GM18858 (cell line): ENCODE results near the gene CCBE1.
"Not testable (repeated sequence)": the region's sequence is repeated elsewhere in the genome, so short reads cannot be mapped to it uniquely, and the experiment has no call there.

Experiments
- ATAC-seq: cut with Tn5 transposase; IDR thresholded peaks from one replicate; pipeline ENCODE4 v1.9.1; 2021; ENCODE audit not compliant: unreplicated experiment

Gene CCBE1

DNA sequence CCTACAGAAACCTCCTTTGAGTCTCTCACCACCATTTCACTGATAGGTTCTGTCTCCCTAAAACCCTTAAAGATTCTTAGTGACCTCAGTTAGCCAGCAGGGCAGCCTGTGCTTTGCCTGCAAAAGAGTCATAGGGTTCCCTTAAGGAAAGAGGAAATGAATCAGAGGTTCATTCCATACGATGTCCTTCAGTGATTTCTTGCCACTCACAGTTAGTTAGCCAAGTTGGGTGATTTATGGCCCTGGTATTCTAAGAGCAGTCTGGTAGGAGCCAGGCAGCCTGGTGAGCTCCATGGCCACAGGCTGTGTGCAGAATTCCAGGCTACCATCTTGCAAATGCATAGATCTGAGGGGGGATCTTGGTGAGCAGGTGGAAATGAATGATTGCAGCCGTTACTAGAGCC, 18.7 kb upstream of the CCBE1 start:
- ATAC-seq, result no peak

DNA sequence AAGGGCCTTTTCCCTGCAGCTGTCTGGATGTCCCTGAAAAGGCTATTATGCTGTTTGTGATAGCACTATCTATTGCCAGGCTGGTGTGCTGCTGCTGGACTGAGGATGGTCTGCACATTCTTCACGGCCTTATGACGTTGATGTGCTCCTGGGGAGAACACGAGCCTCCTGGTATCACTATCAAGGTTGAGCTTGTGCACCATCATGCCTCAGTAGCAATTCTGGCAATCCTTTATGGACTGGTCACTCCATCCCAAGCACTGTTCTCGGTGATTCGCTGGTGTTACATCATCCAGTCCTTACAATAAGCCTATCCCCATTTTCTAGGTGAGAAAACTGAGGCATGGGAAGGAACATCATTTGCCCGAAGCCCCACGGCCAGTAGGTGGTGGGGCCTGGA, 18.2 kb upstream of the CCBE1 start:
- ATAC-seq, result no peak

DNA sequence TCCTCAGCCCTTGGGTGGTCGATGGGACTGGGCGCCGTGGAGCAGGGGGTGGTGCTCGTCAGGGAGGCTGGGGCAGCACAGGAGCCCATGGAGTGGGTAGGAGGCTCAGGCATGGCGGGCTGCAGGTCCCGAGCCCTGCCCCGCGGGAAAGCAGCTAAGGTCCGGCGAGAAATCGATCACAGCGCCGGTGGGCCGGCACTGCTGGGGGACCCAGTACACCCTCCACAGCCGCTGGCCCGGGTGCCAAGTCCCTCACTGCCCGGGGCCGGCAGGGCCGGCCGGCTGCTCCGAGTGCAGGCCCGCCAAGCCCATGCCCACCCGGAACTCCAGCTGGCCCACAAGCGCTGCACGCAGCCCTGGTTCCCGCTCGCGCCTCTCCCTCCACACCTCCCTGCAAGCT, 16.9 kb upstream of the CCBE1 start:
- ATAC-seq, result not testable (repeated sequence)

DNA sequence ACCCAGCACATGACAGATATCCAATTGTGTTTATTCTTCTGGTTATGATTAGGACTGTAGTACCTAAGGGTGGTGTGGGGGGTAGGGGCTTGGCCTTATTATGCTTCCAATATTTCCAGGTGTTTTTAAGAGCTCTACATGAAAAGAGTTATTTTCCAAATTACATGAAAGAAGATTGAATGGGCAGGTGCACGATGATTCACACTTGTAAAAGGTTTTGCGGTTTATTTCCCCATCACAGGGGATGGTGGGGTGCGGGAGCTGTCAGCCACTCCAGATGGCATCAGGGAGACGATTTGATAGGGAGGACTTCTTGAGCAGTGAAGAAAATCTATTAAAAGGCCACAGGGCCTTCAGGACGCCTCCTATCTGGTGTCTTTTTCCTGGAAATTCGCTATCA, 15.1 kb upstream of the CCBE1 start:
- ATAC-seq, result no peak

DNA sequence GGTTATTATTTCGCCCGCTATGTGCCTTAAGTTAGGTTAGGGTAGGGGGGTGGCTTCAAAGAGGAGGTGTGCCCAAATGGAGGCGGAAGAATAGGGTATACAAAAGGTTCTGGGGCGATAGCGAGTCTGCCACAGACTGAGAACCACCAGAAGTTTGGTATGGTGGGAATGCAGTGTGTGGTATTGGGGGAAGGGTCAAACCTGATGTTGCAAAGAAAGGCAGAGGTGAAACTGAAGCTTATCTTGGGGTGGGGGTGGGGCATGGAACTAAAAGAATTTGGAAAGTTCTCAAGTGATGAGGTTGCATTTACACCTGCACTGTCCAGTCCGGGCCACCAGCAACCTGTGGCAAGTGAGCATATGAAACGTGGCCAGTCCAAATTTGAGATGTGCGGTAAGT, 11.8 kb upstream of the CCBE1 start:
- no peak for ATAC-seq

DNA sequence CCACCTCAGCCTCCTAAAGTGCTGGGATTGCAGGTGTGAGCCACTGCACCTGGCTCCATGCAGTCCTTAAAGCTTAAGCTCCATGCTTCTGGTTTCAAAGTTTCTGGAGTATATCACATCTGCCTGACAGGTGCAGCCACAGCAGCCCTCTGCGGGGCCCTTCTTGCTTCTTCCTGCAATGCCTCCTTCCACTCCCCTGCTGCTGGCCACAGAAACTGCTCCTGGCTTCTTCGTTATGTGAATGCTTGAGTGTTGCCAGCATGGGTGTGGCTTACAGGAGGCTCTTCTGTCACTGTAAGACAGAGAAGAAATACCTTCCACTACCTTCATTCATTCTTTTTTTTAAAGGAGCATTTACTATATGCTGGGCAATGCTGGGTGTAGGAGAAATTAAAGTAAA, 10.1 kb upstream of the CCBE1 start:
- ATAC-seq, result no peak

GRCh38 chr18:59706499-59706898, 9.3 kb upstream of the CCBE1 start:
- ATAC-seq, result no peak

- ATAC-seq, result no peak
Measured at GRCh38 chr18:59705145-59705544, 7.9 kb upstream of the CCBE1 start.

DNA sequence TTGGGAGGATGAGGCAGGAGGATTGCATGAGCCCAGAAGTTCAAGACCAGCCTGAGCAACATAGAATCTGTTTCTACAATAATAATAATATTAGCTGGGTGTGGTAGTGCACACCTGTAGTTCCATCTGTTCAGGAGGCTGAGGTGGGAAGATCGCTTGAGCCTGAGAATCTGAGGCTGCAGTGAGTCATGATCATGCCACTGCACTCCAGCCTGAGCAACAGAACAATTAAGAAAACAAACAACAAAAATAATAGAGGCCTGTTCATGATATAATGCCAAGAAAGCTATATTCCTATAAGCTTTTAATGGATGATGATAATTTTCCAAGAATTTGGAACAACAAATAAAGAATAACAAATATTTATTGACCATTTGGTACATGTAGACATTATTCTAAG, 6.9 kb upstream of the CCBE1 start:
- ATAC-seq, result no peak

DNA sequence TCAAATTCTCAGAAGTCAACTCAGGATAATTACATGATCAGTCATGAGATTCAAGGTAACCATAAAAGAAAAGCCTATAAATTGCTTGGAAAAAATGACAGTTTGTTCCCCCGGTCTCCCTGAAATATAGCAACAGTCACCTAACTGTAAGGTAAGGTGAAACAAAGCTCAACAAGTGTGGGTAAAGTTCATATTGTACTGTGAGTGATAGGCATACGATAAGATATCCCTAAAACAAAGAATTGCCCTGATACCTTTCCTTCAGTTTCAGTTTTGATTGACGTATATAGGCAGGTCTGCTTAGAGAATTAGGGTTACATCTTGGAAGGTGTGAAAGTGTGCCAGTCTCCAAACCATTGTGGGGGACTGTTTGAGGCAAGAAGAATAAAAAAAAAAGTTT, 4.0 kb upstream of the CCBE1 start:
- ATAC-seq, result no peak

DNA sequence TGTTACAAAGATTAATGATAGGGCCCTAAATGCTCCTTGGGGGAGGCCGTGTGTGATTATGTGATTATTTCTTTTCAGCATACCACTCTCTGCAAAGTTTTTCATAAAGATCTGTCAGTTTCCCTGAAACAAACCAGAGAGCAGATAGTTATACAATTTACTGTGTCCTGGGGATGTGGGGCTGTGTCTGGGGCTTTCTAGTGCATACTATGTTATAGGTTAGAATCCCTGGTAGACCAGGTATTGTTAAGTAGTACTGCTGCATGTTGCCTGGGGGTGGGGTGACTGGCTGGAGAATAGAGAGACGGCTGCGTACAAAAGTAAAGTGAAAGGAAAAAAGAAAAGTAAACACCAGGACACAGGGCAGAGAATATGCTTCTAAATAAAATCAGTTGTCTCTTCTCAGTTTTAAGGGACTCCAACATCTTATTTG, 3.3 kb upstream of the CCBE1 start:
- no peak for ATAC-seq

GRCh38 chr18:59699750-59700534, 2.7 kb upstream of the CCBE1 start:
- ATAC-seq, result no peak

DNA sequence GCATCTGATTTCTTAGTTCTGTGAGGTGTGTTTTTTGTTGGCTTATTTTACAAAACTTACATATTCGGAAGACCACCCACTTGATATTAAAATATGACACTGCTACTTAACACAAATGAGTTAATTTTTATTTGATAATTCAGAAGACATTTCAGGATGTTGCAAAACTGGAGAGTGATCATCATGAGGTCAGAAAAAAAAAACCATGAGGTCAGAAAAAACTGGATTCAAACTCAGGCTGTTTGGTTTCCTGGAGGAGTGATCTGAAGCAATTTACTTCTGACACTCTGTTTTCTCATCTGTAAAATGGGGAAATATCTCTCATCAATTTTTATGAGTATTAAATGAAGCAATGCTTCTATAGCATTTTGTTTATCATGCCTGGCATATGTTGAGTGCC, 1.8 kb upstream of the CCBE1 start:
- ATAC-seq, result no peak

GRCh38 chr18:59696311-59697235, 650 bp downstream of the CCBE1 start:
- peak; percentile 30 for ATAC-seq

GRCh38 chr18:59695551-59695950, 1.7 kb downstream of the CCBE1 start:
- no peak for ATAC-seq

- no peak for ATAC-seq
Measured at GRCh38 chr18:59694824-59695223, 2.4 kb downstream of the CCBE1 start.

DNA sequence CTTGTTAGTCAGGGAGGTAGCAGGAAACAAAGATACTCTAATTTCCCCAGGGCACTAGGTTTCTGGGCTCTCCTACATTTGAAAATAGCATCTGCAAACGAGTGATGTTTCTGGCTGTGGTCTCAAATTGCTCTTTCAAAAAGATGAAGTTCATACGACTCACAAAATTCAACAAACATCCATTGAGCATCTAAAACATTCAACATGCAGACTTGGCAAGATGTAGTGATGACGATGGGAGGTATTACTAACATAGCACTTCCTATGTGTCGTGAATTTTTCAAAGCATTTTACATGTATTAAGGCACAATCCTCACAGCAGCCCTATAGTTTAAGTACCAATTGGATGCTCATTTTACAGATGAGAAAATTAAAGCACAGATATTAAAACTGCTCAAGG, 5.2 kb downstream of the CCBE1 start:
- no peak for ATAC-seq

DNA sequence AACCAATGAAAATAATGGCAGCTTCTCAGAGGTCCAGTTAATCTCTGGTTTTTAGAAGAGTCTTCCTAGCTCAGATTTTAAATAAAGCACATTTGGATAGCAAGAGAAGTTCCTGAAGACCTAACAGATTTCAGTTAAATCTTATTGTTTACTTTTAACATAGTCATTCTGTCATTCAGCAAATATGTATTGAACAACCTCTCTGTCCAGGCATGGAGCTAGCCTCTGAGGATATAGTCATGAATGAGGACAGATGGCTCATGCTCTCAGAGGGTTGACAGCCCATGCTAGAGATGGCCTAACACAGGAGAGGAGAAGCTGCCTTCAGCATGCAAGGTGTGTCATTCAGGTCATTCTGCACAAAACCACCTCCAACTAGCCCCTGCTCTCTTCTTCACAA, 6.2 kb downstream of the CCBE1 start:
- no peak for ATAC-seq

GRCh38 chr18:59690186-59690982, 6.8 kb downstream of the CCBE1 start:
- ATAC-seq, result no peak

GRCh38 chr18:59689756-59690155, 7.5 kb downstream of the CCBE1 start:
- no peak for ATAC-seq

GRCh38 chr18:59686260-59686659, 11.0 kb downstream of the CCBE1 start:
- no peak for ATAC-seq
